Neural cell (in vitro differentiated cells): ENCODE results near the gene CNTNAP5.

ENCODE experiments used
- CTCF ChIP-seq: fragments of 450-650 bp; IDR thresholded peaks from 2 replicates; pipeline ENCODE4 v1.5.1; 2014; ENCODE audit warnings: antibody characterized with exemption, mild to moderate bottlenecking, moderate library complexity; ENCODE audit not compliant: poor library complexity, severe bottlenecking
- EZH2 ChIP-seq: fragments of 200-600, 300-800 bp; shearing (Covaris generic), sonication (generic); IDR thresholded peaks from 2 replicates; pipeline ENCODE4 v1.6.1; 2014; ENCODE audit warnings: antibody characterized with exemption, low read length, borderline replicate concordance, mild to moderate bottlenecking; ENCODE audit not compliant: insufficient read depth, poor library complexity, severe bottlenecking

- peak; percentile 47 for TF ChIP-seq CTCF
- TF ChIP-seq EZH2: no peak
Measured at GRCh38 chr2:124804014-124804940, 779.2 kb downstream of the CNTNAP5 start.
